ENCODE measurements around the gene P3R3URF.

Gene P3R3URF

DNA sequence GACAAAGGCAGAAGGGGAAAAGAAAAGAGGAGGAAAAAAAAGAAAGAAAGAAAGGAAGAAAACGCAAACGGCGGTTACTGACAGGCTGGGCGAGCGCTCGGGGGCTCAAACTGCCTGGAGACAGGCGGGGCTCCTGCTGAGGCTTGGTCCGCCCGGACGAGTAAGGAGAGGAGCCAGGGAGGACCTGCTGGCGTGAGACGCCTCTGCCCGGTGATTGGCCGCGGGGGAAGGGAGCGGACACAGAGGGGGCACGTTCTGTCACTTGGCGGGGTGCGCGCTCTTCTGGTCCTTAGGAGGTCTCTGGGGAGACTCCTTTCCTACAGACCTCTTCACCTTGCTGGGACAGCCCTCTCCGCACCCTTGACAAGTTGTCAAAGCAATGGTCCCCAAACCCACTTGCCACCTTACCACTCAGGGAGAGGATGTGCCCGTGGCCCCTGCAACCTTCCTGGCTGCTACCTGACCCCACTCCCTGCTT lies 43.1 kb downstream of the P3R3URF start:
- peak overlapping the region; percentile 81 for H3K4me3 ChIP-seq (replicated peaks; ENCODE audit: low read depth, low read length)
- TF ChIP-seq, protein P1, sequence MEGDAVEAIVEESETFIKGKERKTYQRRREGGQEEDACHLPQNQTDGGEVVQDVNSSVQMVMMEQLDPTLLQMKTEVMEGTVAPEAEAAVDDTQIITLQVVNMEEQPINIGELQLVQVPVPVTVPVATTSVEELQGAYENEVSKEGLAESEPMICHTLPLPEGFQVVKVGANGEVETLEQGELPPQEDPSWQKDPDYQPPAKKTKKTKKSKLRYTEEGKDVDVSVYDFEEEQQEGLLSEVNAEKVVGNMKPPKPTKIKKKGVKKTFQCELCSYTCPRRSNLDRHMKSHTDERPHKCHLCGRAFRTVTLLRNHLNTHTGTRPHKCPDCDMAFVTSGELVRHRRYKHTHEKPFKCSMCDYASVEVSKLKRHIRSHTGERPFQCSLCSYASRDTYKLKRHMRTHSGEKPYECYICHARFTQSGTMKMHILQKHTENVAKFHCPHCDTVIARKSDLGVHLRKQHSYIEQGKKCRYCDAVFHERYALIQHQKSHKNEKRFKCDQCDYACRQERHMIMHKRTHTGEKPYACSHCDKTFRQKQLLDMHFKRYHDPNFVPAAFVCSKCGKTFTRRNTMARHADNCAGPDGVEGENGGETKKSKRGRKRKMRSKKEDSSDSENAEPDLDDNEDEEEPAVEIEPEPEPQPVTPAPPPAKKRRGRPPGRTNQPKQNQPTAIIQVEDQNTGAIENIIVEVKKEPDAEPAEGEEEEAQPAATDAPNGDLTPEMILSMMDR (IDR thresholded peaks at IDR 0.05; ENCODE audit: low read length, missing control alignments), result no peak
- no peak for DNase-seq (ENCODE audit: low read depth)

DNA sequence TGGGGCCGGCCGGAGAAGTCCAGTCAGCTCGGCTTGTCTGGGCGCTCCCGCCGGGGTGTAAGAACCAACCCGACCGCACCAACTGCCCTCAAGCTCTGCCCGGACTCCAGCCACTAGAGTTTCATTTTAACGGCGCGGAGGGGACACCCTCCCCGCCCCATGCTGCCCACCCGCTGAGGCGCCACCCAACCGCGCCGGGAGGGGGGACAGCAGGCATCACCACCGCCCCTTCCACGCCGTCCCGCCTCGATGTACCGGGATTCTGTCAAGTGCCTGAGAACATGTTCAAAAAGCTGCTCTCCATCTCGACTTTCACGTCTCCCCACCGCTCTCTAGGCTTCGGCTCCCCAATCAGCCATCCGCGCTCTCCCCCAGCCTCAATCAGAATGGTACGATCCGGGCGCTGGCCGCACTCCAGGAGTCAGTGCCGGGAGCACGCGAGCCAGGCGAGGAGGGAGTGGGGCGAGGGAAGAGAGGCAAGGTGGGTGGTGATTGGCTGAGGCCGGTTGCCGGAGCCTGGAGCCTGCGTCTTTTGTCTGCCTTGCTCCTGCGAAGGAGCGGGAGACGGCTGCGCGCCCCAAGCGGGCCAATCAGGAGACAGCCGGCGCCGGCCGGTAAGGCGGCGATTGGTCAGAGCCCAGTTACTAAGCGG lies 43.6 kb downstream of the P3R3URF start, which contains the start of gene PIK3R3:
Gene PIK3R3, minus strand, starts transcription at position 101 of the 652 bp plus-strand sequence. CDS start 677 bp downstream, outside the sequence.
- peak within 1 kb of the TSS; percentile 81 for H3K4me3 ChIP-seq (replicated peaks; ENCODE audit: low read depth, low read length)
- TF ChIP-seq, protein P1 (IDR thresholded peaks at IDR 0.05; ENCODE audit: low read length, missing control alignments), result no peak
- peak; percentile 99 for DNase-seq (ENCODE audit: low read depth)

DNA sequence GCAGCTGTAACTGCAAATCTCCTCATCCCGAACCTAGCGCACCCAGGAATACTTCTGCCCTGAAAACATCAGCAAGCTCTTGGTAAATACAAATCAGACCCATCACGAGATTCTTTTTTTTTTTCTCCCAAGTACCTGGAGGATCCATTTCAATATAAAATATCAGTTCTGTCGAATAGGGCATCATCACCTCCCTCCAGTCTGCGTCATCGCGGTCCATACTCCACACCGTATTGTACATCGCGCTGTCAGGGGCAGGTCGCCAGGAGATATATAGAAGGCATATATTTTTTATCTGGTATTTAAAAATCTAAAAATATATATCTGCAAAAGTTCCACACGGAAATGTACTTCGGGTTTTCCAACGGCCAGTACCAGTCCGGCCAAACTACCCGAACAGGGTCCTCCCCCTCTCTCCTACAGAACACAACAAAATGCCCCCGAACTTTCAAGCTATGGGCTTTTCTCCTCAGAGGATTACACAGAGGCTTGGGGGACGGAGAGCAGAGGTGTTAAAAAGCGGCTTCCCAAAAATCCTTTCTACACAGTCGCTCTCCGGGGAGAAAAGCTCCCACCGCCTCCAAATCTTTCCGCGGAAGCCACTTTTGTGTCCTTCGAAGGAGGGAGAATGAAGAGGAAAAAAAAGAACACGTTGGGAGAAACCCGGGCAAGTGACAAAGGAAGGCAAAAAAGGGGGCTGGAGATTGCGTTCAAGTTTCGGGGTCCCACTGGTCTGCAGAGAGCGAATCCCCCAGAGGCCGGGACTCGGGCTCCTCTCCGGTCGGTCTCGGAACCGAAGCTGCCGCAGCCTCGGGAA lies 44.4 kb downstream of the P3R3URF start:
- H3K4me3 ChIP-seq (replicated peaks; ENCODE audit: low read depth, low read length), result peak overlapping the region; percentile 81
- TF ChIP-seq, protein P1 (IDR thresholded peaks at IDR 0.05; ENCODE audit: low read length, missing control alignments), result no peak
- peak; percentile 21 for DNase-seq (ENCODE audit: low read depth)

DNA sequence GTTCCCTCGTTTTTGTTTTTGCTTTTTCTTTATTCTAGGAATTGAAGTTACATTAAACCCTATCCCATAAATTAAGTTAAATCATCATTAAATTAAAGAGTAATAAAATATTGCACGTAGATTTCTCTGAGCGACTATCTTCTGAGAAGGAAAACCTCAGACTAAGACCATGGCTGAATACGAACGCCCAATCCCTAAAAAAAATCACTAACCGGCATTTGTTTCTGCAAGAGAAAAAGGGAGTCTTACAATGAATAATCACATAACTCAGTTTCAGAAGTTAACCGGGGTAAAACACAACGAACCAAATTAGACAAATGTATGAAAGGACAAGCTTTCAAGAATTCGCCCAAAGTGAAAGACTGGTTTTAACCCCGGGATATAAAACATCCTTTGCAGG lies 45.2 kb downstream of the P3R3URF start:
- TF ChIP-seq, protein P1 (IDR thresholded peaks at IDR 0.05; ENCODE audit: low read length, missing control alignments), result no peak
- DNase-seq (ENCODE audit: low read depth), result peak; percentile 23
- H3K4me3 ChIP-seq (replicated peaks; ENCODE audit: low read depth, low read length), result peak overlapping the region; percentile 81

DNA sequence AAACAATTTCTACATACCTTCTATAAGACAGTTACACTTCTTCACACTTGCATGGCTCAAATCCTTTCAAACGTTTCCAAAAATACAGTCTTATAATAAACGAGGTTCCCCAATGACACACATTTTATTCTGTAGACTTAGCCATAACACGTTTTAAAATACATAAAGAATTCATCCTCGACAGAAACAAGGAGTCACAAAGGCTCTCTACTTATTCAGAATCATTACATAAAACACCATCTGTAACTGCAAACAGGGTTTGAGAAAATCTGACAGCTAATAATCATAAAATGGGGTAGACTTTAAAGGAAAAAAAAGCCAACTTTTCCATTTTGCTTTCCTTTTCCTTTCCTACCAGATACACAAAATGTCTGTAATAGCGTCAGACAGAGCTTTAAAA lies 45.7 kb downstream of the P3R3URF start:
- DNase-seq (ENCODE audit: low read depth), result no peak
- H3K4me3 ChIP-seq (replicated peaks; ENCODE audit: low read depth, low read length), result peak overlapping the region; percentile 81
- TF ChIP-seq, protein P1 (IDR thresholded peaks at IDR 0.05; ENCODE audit: low read length, missing control alignments), result no peak

DNA sequence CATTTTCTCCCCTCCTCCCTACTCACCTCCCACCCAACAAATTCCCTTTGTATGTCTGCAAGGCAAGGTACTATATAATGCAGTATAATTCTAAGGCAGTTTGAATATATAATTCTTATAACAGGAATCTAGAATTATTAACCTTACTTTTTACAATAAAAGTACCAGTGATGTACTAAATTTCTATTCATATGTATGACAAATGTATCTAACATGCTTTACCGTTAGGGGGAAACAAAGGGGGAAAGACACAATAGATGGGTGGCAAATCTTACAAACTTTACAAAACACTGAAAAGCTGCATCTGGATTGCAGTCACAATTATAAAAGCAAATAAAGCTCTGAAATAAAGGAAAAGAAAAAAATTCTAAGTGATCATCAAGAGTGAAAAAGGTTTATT lies 46.2 kb downstream of the P3R3URF start:
- TF ChIP-seq, protein P1 (IDR thresholded peaks at IDR 0.05; ENCODE audit: low read length, missing control alignments), result no peak
- no peak for DNase-seq (ENCODE audit: low read depth)
- H3K4me3 ChIP-seq (replicated peaks; ENCODE audit: low read depth, low read length), result peak overlapping the region; percentile 81

All from fibroblast of pulmonary artery (primary cell).